Stimulated activated CD8-positive, alpha-beta memory T cell treated with anti-CD3 and anti-CD28 coated beads, Interleukin-7, amount 100 ng/mL, for 4 hours (primary cell): ENCODE measurements around the gene HERC5.
"Not testable (repeated sequence)": the region's sequence is repeated elsewhere in the genome, so short reads cannot be mapped to it uniquely, and the experiment has no call there.

Experiments
- DNase-seq, 2 donors: peaks; one replicate each; pipeline ENCODE4 v3.0.0-alpha.2; 2020; ENCODE audit warnings: low read depth in 2 of 2

HERC5 gene

DNA sequence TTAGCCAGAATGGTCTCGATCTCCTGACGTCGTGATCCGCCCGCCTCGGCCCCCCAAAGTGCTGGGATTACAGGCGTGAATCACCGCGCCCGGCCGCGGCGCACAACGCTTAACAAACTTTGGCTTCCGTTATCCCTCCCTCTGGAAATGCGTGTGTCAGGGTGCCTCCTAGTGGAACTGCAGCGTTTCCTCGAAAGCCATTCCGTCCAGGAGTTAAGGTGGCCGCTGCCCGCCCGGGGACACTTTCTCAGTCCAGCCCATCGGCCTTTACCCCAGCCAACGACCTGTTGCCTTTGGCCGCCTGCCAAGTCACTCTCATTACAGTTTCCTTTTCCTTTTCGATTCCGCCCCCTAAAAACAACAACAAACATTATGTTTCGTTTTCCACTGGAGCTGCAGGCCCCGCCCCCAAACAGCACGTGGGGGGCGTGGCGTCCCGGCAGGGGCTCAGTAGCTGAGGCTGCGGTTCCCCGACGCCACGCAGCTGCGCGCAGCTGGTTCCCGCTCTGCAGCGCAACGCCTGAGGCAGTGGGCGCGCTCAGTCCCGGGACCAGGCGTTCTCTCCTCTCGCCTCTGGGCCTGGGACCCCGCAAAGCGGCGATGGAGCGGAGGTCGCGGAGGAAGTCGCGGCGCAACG is at the start of gene HERC5:
Gene HERC5 (plus strand): TSS at position 450 of the 637 bp plus-strand sequence. CDS start 151 bp downstream, at position 601.
- peak; percentile 81 to 84 for DNase-seq

GRCh38 chr4:88409206-88409605 is 47.7 kb upstream of the HERC5 start:
- no peak for DNase-seq

DNA sequence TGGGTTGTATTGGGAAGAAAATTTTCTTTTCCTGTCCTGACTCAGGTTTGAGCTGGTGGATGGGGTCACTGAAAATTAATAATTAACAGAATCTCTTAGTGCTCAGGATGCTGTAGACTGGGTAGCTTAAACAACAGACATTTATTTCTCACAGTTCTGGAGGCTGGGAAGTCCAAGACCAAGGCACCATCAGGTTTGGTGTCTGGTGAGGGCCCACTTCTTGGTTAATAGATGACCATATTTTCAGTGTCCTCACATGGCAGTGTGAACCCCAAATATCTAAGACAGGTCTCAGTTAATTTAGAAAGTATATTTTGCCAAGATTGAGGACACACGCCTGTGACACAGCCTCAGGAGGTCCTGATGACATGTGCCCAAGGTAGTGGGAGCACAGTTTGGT is 47.1 kb upstream of the HERC5 start:
- DNase-seq: no peak

GRCh38 chr4:88411491-88412096 is 45.3 kb upstream of the HERC5 start:
- no peak for DNase-seq

DNA sequence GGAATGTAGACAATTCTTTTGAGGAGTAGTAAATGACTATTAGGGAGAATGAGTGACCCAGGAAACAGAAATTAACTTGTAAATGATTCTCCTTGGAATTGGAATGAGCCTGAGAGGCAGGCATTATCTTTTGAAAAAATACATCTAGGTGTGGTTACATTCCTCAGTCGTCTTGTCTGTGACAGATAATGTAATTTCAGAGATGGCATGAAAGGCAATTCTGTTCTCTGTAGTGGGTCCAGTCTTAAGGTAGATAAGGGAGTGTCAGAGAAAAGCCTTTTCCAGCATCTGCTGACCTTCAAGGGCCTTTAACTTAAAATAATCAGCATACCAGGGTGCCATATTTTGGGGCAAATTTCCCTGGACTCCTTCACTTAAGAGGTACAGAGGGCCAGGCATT is 43.1 kb upstream of the HERC5 start:
- no peak for DNase-seq

DNA sequence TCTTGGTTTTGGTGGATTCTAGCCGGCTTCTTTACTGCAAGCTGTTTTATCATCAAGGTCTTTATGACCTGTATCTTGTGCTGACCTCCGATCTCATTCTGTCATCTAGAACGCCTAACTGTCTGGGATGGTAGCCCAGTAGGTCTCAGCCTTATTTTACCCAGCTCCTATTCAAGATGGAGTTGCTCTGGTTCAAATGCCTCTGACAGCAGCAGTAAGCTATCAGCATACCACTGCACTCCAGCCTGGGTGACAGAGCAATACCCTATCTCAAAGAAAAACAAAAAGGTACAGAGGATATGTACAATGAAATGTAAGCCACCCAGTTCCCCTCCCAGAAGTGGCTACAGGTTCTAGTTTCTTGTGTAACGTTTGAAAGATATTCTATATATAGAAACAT is 42.2 kb upstream of the HERC5 start:
- no peak for DNase-seq

DNA sequence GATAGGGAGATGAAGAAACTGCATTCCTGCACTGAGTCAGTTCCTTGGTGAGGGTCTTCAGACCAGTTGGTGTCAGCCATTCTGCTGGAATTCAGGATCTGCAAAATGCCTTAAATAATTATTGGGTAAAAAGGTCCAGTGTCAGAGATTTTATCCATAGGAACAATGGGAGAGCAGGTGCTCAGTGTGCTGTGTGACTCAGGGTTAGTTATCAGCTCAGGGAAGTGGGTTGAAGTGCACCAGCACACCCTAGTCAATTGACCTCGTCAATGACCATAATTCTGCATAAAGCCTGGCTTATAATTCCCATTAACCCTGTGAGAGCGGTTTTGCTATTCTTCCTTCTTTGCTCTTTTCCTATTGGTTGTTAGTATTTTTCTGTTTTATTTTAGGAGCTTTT is 40.9 kb upstream of the HERC5 start:
- DNase-seq: no peak

- no peak for DNase-seq
Observed at GRCh38 chr4:88418411-88418810, 38.5 kb upstream of the HERC5 start.

GRCh38 chr4:88419874-88420273 is 37.0 kb upstream of the HERC5 start:
- DNase-seq: no peak

DNA sequence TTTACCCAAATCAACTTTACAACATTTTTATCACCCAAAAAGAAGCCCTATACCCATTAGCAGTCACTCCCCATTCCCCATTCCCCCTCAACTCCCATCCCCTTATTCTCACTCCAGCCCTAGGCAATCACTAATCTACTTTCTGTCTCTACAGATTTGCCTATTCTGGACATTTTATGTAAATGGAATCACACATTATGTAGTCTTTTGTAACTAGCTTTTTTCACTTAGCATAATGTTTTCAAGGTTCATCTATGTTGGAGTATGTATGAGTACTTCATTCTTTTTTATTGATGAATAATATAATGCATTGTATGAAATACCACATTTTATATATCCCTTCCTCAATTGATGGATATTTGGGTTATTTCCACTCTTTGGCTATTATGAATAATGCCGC is 36.1 kb upstream of the HERC5 start:
- DNase-seq: no peak

DNA sequence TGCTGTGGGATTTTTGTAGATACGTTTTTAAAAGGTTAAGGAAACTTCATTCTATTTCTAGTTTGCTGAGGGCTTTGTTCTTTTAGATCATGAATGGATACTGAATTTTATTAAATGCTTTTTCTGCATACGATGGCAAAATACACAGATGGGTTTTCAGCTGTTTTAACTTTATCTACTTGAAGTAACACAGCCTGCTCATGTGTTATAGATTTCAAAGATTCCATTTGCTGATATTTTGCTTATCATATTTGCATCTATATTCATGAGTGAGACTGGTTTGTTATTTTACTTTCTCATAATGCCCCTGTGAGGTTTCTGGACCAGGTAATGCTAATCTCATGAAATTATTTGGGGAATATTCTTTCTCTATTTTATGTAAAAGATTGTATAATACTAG is 34.5 kb upstream of the HERC5 start:
- no peak for DNase-seq

DNA sequence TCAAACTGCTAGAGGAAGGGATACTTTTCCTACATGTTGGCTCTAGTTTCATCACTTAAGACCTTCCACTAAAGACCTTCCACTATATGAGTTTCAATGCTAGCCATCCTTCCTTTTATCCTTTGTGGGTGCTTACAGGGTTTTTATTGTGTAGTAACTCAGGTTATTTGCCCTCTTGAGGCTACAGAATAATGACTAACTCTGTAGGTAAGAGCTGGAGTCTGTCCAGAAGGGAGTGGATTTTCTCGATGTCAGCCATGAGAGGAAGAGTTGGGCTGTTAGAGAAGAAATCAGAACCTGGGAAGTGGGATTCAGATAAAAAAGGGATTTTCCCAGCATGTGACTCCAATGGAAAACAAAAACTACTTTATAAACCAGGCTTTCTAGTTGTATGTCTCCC is 27.5 kb upstream of the HERC5 start:
- no peak for DNase-seq

GRCh38 chr4:88435987-88436693 is 20.8 kb upstream of the HERC5 start:
- DNase-seq: no peak

DNA sequence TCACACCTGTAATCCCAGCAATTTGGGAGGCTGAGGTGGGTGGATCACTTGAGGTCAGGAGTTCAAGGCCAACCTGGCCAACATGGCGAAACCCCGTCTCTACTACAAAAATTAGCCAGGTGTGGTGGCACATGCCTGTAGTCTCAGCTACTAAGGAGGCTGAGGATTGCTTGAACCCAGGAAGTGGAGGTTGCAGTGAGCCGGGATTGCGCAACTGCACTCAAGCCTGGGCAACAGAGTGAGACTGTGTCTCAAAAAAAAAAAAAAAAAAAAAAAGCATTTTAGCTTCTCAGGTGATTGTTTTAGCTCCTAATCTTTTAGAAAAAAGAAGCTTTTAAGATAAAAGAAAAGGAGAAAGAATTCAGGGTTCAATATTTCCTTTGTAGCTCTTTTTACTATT is 19.0 kb upstream of the HERC5 start:
- not testable (repeated sequence) for DNase-seq

DNA sequence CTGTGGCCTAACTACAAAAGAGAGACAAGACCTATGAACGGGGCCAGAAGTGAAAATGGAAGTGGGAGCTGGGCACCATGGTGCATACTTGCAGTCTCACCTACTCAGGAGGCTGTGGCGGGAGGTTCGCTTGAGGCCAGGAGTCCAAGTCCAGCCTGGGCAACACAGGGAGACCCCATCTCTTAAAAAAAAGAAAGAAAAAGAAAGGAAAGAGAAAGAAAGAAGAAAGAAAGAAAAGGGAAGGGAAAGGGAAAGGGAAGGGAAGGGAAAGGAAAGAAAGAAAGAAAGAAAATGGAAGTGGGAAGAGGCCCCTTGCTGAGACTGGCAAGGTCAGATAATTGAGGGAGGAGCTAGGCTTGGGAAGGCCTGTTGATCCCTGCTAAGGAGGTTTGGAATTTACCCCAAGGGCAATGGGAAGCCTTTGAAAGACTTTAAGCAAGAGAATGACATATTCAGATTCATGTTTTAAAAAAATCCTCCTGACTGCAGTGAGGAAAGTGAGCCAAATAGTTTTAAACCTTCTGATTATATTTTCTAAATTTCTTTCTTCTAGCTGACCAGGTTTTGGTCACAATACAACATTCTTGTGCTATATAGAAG is 17.7 kb upstream of the HERC5 start:
- no peak for DNase-seq

GRCh38 chr4:88440146-88440545 is 16.8 kb upstream of the HERC5 start:
- no peak for DNase-seq

GRCh38 chr4:88441696-88442095 is 15.2 kb upstream of the HERC5 start:
- DNase-seq: no peak

GRCh38 chr4:88442689-88443191 is 14.2 kb upstream of the HERC5 start:
- no peak for DNase-seq

DNA sequence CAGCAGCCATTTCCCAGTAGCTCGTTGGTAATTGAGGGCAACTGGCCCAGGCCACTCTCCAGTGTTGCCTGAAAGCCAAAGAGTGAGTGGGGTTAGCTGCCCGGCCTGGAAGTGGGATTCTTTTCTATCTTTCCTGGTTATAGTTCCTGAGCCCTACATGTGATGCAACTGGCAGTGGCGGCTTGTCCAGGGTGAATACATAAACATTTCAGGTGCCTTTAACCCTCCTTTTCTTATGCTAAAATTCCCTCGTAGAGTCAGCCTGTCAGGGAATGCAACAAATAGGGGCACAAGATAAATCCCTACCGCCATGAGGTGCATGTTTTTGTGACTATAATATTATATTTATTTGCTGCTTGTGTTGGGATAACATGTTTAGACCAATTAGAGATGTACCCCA is 13.4 kb upstream of the HERC5 start:
- no peak for DNase-seq

- no peak for DNase-seq
Observed at GRCh38 chr4:88445252-88445651, 11.7 kb upstream of the HERC5 start.

- DNase-seq: no peak
Observed at GRCh38 chr4:88446124-88446523, 10.8 kb upstream of the HERC5 start.

GRCh38 chr4:88447371-88448095 is 9.4 kb upstream of the HERC5 start:
- no peak for DNase-seq
